ENCODE measurements around the gene ACACB.

The ACACB gene

DNA sequence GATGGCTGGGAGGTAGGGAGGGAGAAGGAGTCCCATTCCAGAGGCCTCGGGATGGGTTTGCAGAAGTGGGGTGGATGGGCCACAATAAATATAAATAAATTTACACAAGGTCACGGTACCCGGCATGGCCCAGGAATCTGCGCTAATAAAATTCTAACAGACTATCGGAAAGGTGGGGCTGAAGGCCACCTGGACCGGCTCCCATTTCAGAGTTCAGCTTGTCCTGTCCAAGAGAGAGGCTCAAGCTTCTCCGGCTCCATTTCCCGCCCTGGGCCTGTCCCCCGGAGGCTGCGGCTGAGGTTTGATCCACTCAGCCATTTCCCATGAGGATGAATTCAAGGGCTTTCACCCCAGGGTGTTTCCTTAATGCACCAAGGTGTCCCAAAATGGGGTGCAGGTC is 162.5 kb downstream of the ACACB start:
- DNase-seq (ENCODE audit: low read depth) = no peak

GRCh38 chr12:109279525-109279924 is 163.1 kb downstream of the ACACB start:
- no peak for DNase-seq (ENCODE audit: low read depth)

DNA sequence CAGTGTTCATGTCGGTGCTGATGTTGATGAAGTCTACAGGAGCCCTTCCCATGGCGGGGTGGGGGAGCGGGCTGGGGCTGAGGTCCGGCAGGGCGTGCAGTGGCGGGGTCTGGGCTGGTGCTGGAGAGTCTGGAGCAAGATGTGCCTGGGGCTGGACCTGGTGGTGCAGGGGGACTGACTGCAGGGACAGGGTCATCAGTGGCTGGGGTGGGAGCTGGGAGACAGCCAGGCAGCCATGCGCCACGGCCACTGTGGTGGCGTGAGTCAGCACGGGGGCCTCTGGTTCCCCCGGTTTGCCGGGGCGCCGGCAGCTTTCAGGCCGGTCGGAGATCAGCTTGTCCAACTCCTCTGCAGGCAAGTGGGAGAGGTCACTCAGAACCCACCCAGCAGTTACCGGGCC is 165.1 kb downstream of the ACACB start:
- no peak for DNase-seq (ENCODE audit: low read depth)

DNA sequence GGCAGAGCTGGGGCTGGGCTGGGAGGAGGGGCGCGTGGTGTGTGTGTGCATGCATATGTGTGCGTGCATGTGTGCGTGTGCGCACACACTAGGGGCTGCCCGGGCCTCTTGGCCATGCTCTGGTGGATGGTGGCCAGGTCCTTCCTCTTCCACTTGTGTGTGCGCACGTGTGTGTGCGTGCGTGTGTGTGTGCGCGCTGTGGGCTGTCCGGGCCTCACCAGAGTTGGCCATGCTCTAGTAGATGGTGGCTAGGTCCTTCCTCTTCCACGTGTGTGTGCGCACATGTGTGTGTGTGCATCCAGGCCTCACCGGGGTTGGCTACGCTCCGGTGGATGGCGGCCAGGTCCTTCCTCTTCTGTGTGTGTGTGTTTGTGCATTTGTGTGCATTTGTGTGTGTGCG is 168.0 kb downstream of the ACACB start:
- no peak for DNase-seq (ENCODE audit: low read depth)

DNA sequence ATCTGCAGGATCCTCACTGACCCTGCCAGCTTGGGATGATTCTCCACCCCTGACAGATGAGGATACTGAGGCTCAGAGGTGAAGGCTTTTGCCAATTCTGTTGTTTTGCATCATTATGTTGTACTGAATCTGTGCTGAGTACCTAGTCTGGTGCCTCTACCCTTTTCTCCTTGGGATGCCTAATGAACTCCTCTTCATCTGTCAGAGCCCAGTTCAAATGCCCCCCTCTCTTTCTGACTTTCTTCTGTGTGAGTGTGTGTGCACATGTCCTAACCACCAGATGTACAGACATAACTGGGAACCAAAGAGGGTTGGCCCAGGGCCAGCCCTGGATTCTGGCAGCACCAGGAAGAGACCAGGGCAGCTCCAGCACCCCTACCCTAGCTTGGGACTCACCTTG is 169.9 kb downstream of the ACACB start:
- no peak for DNase-seq (ENCODE audit: low read depth)

DNA sequence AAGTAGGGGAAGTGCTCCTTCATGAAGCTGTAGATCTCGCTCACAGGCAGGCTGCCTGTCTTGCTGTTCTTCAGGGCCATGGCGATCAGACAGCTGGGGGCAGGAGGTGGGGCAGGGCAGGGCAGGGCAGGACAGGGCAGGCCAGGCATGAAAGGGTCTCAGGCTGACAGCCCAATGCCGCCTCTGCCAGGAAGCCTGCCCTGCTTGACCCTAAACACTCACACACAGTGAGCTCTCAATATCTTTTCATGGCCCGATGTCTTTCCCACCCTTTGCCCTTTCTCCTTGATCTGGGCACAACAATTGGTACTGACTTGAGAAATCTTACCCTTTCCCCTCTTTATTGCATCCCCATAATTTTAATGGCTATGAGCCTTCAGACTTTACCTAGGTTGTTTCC is 170.3 kb downstream of the ACACB start:
- DNase-seq (ENCODE audit: low read depth) = no peak

DNA sequence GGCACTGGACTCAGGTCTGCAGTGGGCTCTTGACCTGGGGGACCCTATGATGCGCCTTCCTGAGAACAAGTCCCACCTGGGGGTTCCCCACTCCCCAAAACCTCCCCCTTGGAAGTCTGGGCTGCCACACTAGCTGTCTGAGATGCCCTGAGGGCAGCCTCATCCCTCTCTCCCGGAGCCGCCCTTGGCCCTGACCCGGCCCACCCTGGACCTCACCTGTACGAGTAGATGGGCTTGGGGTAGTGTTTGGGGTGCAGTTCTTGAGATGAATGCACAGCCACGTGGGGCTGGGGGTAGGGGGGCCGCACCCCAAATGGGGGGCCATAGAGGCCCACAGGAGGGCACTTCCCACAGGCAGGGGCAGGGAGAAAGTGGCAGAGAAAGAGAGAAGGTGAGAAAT is 170.8 kb downstream of the ACACB start:
- DNase-seq (ENCODE audit: low read depth) = no peak

- no peak for DNase-seq (ENCODE audit: low read depth)
Measured at GRCh38 chr12:109287811-109288469, 171.6 kb downstream of the ACACB start.

DNA sequence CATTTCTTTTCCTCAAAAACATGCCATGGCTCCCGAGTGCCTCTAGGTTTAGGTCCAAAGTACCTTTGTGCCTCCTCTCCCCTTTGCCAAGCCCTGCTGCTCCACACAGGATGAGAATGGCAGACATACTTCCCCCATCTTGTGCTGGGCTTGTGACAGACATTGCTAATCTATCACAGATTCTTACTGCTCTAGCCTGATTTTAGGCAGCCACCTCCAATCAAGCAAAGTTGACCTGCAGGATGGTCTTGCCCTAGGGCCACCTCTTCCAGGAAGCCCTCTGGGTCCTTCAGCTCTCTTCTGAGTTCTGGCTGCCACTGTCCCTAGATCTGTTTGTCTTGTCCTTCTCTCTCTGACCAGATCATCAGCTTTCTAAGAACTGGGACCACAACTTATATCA is 172.2 kb downstream of the ACACB start:
- DNase-seq (ENCODE audit: low read depth) = no peak

- DNase-seq (ENCODE audit: low read depth) = no peak
Measured at GRCh38 chr12:109289004-109289403, 172.6 kb downstream of the ACACB start.

DNA sequence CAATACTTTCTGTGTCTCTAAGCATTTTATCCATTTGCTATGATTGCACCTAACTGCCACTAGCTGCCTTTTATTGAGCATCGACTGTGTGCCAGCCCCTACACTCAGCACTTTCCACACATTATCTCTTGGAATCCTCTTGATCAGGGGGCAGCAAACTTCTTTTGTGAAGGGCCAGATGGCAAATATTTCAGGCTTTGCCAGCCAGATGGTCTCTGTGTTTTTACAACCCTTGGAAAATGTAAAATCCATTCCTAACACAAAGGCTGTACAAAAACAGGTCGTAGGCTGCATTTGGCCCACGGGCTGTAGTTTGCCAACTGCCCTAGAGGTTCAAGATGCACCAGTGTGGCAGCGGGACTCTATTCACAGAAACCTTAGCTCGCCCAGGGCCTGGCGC is 173.2 kb downstream of the ACACB start:
- DNase-seq (ENCODE audit: low read depth) = no peak

DNA sequence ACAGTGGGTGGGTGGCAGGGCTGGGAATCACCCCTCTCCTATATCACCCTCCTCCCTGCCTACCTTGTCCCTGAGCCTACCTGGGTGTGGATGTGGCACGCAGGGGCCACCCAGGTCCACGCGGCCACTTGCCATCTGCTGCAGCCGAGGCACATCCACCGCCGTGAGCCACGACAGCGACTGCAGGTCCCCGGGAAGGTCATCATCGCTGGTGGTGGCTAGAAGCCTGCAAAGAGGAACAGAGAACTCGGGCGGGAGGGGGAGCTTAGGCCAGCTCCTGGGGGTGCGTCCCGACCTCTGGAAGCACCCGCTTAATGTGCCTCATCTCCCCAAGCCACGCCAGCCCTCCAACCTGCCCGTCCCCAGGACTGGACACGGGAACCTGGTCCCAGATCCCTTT is 173.7 kb downstream of the ACACB start:
- no peak for DNase-seq (ENCODE audit: low read depth)

DNA sequence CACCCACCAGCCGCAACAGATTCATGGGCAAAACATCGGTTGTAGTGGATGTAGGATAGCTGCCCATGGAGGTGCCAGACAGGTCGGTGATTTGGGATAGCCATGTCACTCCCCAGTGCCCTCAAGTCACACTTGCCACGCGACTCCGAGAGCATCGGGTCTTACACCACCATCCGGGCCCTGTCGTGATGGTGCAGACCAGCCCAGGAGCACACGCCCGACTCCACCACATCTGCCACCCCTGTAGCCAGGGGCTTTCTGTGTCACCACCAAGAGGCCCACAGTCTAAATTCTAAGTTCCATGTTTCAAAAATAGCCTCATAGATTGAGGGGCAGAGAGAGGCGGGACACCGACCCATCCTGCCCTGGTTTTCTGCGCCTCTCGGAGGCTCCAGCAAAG is 174.7 kb downstream of the ACACB start:
- DNase-seq (ENCODE audit: low read depth) = no peak

DNA sequence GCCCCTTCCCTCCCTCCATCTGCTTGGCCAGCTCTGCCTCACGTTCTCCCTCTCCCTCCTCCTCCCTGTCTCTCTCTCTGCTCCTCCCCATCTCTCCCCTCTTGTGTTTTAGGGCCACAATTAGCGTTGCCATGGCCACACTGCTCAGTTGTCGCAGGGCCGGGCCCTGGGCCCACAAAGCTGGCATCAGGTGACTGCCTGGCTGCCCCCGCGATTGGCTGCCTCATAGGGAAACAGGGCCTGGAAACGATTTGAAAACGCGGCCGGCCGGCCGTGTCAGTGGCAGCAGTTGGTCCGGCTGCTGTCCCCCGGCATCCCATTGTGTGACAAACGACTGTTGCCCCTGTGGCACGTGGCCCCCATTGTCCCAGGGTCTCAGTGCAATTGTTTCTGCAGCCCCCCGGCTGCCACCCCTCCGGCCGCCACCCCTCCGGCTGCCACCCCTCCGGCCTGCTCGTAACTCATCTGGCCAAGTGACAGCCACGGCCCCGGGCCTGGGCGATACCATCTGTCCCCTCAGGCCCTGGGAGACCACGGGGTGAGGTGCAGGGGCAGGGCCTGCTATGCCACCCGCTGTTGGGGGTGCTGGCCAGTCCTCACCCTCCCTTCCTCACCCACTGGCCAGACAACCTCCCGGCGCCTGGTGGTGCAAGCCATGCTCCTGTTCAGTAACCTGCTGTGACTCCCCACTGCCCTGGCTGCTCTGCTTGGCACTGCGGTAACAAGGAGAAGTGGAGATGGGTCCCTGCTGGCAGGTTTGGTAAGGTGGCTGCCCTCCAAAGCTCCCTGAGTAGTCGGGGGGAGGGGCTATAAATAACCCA is 175.3 kb downstream of the ACACB start:
- DNase-seq (ENCODE audit: low read depth) = no peak

GRCh38 chr12:109292342-109292711 is 175.9 kb downstream of the ACACB start:
- DNase-seq (ENCODE audit: low read depth) = no peak

- no peak for DNase-seq (ENCODE audit: low read depth)
Measured at GRCh38 chr12:109293106-109293505, 176.7 kb downstream of the ACACB start.

DNA sequence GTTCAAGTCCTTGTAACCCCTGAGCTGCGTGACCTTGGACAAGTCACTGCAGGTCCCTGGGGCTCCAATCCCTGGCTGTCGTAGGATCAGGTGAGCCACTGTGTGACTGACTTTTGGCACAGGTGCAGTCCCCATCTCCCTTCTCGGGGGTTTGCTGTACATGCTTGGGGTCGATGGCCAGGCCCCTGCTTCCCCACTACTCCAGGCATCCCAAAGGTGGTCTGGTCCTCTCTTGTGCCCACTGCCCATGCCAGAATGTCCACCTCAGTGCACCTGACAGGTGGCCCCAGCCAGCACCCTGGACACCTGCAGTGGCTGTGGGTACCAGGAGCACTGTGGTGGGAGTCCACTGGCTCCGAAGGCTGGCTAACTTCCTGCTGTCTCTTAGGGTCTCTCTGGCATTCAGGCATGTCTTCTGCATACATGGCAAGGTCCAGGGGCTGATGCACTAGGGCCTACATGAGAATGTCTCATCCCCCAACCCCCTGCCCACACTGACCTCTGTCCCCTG is 178.0 kb downstream of the ACACB start:
- no peak for DNase-seq (ENCODE audit: low read depth)

- no peak for DNase-seq (ENCODE audit: low read depth)
Measured at GRCh38 chr12:109295764-109296425, 179.5 kb downstream of the ACACB start.

DNA sequence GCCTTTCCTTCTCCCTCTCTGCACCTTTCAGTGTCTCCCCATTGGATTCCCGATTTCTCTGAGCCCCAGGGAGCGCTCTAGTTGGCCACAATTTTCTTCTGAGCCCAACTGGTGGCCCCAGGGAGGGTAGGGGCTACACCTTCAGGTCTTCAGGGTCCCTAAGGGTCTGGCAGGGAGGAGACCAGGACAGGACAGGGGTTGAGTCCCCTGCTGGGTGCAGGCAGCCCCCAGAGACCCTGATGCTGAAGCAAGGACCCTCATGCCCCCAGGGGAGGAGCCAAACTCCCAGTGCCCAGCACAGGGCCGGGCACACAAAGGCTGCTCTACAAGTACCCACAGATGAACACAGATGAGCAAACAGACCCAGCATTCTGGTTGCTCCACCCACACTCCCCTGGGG is 180.0 kb downstream of the ACACB start:
- no peak for DNase-seq (ENCODE audit: low read depth)

GRCh38 chr12:109299849-109300248 is 183.5 kb downstream of the ACACB start:
- no peak for DNase-seq (ENCODE audit: low read depth)

- DNase-seq (ENCODE audit: low read depth) = no peak
Measured at GRCh38 chr12:109301643-109302168, 185.3 kb downstream of the ACACB start.

DNA sequence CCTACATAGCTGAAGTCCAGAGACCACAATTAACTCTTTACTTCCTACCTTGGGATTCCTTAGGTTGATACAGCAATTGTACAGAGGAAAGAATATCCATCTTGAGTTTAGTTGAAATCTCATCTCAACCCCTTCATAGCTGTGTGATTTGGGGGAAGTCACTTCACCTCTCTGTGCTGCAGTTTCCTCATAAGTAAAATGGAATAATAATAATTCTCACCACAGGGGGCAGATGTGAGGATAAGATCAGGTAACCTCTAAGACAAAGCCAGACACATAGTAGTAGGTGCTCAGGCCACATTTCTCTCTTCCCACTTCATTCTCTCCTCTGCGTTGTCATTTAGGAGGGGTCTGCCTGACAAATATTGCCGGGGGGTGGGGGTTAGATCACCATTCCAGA is 186.0 kb downstream of the ACACB start:
- DNase-seq (ENCODE audit: low read depth) = no peak

GRCh38 chr12:109302770-109303169 is 186.4 kb downstream of the ACACB start:
- no peak for DNase-seq (ENCODE audit: low read depth)
